GM12891 (cell line): ENCODE results near the gene PLD1.

Source experiments
- PAX5 ChIP-seq: IDR thresholded peaks from 2 replicates; pipeline ENCODE4 v1.6.1; 2011; ENCODE audit warnings: low read length, moderate library complexity, mild to moderate bottlenecking; ENCODE audit not compliant: insufficient read depth, severe bottlenecking
- POLR2A ChIP-seq: IDR thresholded peaks from 2 replicates; pipeline ENCODE4 v1.6.1; 2011; ENCODE audit warnings: low read depth, low read length, control low read depth
- POLR2AphosphoS5 ChIP-seq: IDR thresholded peaks from 2 replicates; pipeline ENCODE4 v1.6.1; 2011; ENCODE audit warnings: low read depth, low read length, control low read depth
- POU2F2 ChIP-seq: IDR thresholded peaks from 2 replicates; pipeline ENCODE4 v1.6.1; 2011; ENCODE audit warnings: low read depth, mild to moderate bottlenecking, control low read depth, low read length, moderate library complexity
- TAF1 ChIP-seq: IDR thresholded peaks from 2 replicates; pipeline ENCODE4 v1.6.1; 2011; ENCODE audit warnings: low read depth, low read length, control low read depth

- TF ChIP-seq POLR2A (no peak), PAX5 (no peak), POLR2AphosphoS5 (no peak), POU2F2 (no peak), TAF1 (no peak)
Observed at GRCh38 chr3:171760477-171760876, 49.8 kb downstream of the PLD1 start.
